NCI-H748 (cell line): ENCODE results near the gene TMEM205.

Experiments
- DNase-seq: peaks from one replicate; lab custom pipeline; 2025; ENCODE audit not compliant: unreplicated experiment; lab: John Stamatoyannopoulos, UW

TMEM205 gene

DNA sequence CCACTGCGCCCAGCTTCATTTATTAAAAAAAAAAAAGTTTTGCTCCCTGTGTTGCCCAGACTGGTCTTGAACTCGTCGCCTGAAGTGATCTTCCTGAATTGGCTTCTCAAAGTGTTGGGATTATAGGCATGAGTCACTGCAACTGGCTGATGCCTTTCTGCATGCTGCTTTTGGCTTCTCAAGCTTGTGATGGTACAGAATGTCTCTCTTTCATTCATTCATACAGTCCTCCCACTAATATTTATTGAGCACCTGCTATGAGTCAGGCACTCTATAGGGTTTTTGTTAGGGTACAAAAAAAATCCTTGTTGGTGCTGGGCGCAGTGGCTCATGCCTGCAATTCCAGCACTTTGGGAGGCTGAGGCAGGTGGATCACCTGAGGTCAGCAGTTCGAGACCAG, 41.1 kb downstream of the TMEM205 start:
- DNase-seq: no peak

DNA sequence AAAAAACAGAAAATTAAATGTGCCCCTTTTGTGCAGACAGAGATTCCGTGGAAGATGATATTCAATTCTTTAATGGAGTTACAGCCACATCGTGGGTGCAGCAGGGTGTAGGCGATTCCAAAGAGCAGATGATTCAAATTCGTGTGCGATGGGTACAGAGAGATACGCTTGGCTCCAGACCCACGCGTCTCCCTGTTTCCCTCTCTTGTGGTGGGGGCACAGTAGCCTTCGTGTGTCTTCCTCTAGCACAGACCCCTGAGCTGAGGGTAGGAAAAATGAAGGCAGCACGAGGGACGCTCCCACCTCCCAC, 45.3 kb downstream of the TMEM205 start:
- DNase-seq: no peak

DNA sequence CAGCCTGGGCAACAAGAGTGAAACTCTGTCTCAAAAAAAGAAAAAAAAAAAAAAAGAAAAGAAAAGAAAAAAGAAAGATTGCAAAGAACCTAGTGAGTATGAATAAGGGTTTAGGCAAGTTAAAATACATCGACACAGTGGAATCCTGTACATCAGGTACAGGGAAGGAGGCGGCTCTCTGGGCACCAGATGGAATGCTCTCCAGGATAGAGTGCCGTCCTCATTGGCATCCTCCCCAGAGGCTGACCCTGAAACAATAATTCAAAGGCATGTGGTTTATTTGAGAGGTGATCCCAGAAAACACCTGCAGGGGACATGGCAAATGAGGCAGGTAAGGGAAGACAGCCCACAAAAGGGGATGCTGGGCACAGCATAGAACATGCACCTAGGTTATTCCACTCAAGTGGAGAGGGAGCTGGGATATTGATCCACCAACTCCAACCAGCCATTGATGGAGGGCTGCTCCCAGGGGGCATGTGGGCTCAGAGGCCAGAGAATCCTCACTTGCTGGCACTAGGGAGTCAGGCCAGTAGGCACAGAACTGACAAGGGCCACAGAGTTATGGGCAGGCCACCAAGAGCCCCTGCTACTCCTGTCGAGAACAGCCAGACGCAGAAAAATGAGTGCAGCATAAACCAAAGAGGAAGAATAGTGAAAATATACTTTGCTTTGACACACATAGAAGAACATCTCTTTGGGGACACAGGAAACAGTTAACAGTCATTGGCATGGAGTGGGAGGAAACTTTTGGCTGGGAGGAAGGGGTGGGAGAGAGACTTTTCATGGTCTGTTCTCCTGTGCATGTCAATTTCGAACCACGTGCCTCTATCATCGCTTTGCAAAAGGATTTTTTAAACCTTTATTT, 45.9 kb downstream of the TMEM205 start:
- DNase-seq: no peak

DNA sequence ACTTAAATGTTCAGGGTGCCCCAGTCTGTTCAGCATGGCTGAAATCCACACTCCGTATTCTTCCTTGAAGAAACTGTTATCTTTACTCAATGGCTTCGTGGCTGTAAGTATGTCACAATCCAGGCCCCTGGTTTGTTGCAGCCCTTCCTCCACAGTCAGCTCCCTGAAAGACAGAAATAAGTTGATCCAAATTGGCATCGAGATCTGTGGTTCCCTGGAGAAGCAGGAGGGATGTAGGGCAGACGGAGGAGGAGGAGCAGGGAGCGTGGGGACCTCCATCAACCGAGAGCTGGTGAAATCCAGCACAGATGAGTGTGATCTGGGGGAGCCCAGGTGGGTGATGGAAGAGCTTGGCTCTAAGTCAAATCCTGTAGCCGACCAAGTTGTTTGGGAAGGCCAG, 49.8 kb downstream of the TMEM205 start:
- DNase-seq: no peak

DNA sequence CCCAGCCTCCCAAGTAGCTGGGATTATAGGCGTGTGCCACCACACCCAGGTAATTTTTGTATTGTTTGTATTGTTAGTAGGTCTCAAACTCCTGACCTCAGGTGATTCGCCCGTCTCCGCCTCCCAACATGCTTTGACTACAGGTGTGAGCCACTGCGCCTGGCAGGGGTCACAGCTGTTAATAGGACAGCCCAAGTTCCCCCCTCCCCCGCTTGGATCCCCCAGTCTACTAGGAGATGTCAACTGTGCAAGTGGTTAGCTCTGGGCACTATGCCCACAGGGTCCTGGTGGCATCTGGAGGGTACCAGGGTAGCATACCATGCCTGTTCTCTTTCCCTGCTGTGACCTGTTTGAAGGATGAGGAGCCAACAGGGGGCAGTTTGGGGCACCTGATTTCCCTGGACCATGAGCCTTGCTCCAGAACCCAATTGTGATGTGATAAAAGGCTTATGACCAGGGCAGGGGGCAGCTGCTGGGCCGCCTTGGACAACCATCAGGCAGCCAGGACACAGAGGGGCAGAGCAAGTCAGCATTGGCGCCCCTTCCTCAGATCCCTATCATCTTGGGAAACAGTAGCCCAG, 50.3 kb downstream of the TMEM205 start, which contains the start of gene TSPAN16:
TSPAN16 (plus strand) TSS at position 496 of the 581 bp plus-strand sequence. CDS start 138 bp downstream, outside the sequence.
- peak; percentile 42 for DNase-seq

DNA sequence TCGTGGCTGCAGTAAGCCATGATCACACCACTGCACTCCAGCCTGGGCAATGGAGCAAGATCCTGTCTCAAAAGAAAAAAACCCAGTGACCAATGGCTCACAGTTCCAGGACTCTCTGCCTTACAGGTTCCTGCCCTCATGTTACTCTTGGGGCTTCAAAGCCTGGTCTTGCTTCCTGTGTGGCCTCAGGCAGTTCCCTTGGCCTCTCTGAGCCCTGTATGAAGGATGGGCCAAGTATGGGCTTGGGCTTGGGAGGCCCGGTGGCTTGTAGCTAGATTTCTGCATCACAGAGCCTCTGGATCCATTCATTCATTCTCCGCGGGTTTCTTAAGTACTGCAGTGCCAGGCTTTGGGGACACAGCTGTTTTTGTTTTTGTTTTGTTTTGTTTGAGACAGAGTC, 50.9 kb downstream of the TMEM205 start:
- no peak for DNase-seq

DNA sequence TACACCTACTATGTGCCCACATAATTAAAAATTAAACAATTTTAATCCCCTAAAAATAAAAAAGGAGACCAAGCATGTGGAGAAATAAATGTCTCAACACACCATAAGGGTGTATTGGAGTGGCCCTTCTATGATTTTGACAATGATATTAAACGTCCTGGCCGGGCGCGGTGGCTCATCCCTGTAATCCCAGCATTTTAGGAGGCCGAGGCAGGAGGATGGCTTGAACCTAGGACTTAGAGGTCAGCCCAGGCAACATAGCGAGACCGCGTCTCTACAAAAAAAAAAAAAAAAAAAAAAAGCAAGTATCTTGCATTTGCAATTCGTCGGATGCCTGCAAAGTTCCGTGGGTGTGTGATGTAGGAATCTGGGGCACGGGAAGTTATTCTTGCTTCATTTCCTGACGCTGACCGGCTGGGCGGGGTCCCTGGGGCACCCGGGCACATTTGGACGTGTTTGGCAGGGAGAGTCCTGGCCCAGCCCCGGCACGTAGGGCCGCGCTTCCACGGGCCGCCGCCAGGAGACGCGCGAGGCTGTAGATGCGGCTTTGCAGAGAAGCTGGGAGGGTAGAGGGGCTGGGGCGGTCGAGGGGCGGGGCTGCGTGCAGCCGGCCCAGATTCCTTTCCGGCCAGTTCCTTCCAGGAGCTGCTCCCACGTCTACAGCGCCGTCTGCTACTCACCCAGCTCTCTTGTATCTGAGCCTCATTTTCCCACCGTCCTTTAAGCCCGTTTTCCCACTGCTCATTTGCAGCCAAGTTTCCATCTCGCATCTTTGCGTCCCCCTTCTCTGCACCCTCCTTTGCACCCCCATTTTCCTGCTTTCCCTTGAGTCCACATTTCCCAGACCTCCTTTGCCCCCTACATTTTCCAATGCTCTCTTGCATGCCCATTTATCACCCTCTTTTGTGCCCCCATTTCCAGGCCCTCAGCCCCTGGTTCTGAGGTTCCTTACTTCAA, 52.4 kb downstream of the TMEM205 start:
- DNase-seq: peak; percentile 79
